Omental fat pad (tissue), 4 donors: ENCODE data around the gene PDE4D. TPM values are rescaled to one million over a fixed set of nuclear protein-coding genes. Genes with fewer than 3 reads are reported as not detected.

Experiments
- ATAC-seq: fragments of 150-250 bp; one replicate; pipeline ENCODE4 v1.9.1; 2016; ENCODE audit warnings: mild to moderate bottlenecking, moderate library complexity; ENCODE audit not compliant: low FRiP score
- DNase-seq: peaks from one replicate; pipeline ENCODE4 v3.0.0-alpha.2; 2019; ENCODE audit warnings: low spot score
- total RNA-seq, 4 donors: library from RNA; depleted of rRNA; stranded (reverse); fragments of >200 nt; gene quantifications; one replicate each; pipeline ENCODE4 v1.1.0, GENCODE V29; 2016
- TF ChIP-seq, protein P1 (sequence below), 3 donors: fragments of 450-650 bp; IDR thresholded peaks; one replicate each; pipeline ENCODE4 v1.5.1; 2016 to 2017; ENCODE audit warnings: antibody characterized with exemption in 3 of 3, mild to moderate bottlenecking in 3 of 3, moderate library complexity in 2 of 3

PDE4D gene
- total RNA-seq, 4 donors from 2014 or later, result 32.5 to 94.8 (median 43.2) TPM

DNA sequence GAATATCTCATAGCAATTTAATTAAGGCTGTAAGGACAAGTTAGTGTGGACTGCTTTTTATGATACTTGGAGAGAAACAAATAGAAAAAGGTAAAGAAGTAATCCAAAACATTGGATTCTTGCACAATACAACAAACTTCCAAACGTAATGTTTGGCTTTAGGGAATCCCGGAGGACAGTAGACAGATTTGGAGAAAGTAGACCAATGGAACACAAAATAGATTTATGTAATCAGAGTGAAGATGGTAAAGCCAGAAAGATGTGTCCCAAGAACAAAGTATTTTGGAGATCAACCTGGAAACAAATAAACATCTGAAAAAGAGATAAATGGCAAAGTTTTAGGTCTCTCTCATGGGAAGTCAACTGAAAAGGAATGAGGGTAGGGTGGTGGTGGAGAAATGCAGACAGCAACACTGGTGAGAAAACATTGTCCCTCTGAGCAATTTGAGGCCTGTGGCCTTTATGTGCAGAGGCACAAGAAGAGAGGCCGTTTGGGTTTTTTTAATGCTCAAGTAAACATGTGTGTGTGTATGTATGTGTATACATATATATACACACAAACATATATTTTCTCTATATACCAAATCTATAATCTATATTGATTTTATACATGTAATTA lies 620.6 kb downstream of the PDE4D start:
- ATAC-seq (no peak), DNase-seq (no peak)
- TF ChIP-seq, protein P1, sequence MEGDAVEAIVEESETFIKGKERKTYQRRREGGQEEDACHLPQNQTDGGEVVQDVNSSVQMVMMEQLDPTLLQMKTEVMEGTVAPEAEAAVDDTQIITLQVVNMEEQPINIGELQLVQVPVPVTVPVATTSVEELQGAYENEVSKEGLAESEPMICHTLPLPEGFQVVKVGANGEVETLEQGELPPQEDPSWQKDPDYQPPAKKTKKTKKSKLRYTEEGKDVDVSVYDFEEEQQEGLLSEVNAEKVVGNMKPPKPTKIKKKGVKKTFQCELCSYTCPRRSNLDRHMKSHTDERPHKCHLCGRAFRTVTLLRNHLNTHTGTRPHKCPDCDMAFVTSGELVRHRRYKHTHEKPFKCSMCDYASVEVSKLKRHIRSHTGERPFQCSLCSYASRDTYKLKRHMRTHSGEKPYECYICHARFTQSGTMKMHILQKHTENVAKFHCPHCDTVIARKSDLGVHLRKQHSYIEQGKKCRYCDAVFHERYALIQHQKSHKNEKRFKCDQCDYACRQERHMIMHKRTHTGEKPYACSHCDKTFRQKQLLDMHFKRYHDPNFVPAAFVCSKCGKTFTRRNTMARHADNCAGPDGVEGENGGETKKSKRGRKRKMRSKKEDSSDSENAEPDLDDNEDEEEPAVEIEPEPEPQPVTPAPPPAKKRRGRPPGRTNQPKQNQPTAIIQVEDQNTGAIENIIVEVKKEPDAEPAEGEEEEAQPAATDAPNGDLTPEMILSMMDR (IDR thresholded peaks at IDR 0.05), result no peak

DNA sequence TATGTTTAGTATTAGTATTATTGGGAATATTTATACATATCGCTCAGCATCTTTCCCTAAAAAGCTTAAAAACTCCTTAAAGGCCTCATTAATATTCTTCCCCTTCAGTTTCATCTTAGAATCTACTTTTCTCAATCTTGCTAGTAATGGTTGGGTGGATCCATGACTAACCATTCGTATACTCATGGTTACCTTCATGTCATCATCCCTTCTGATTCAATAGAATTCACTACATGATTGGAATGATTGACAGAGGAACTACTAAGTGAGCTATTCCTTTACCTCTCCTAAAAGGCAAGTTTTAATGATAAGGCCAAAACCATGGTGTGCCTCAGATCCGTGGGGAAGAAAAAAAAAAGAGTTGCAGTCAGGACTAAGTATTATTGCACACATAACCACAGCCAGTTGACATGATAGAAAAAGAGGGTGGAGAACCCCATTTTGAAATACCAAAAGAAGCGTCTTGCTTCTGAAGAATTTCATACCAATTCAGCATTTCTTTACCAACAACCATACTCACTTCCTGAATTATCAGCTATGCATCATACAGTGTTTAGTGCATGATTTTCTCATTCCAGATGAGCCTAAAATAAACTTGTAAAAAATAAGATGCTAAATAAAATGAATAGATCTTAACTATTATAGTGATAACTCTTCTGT lies 624.6 kb downstream of the PDE4D start:
- TF ChIP-seq, protein P1 (IDR thresholded peaks at IDR 0.05), result no peak
- ATAC-seq, result no peak
- DNase-seq, result no peak

DNA sequence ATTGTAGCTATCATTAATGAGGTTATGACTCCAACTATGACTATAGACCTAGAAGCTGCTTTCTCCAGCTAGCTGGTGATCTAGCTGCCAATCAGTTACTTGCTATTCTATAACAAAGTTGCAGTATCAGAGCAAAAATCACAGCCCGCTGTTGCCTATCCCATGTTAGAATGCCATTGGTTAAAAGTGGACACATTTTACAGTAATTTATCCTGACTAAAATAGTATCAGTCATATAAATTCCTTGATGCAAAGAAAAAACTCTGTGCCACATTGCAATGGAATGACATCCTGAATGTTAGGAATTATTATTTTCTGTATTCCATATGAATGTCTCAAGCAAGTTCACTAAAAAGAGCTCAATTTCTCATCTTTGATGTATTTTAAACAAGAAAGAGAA lies 626.5 kb downstream of the PDE4D start:
- ATAC-seq (no peak), DNase-seq (no peak)
- TF ChIP-seq, protein P1 (IDR thresholded peaks at IDR 0.05), result no peak

DNA sequence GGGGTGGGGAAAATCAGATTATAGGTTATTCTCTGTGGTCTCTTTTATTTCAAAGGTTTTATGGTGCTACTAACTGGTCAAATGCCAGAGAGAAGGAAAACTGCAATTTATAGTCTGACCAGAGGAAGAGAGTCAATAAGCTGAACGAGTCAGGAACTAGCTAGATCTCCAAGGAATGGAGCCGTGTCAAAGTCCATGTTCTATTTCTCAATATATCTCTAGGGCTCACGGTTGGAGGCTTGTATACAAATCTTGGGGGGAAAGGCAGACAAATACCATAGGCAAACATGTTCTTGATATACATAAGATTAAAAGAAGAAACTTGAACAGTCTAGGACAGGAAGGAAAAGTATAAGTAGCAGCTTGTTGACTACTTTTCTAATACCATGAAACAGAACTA lies 627.1 kb downstream of the PDE4D start:
- ATAC-seq (no peak), DNase-seq (no peak)
- TF ChIP-seq, protein P1 (IDR thresholded peaks at IDR 0.05), result no peak

DNA sequence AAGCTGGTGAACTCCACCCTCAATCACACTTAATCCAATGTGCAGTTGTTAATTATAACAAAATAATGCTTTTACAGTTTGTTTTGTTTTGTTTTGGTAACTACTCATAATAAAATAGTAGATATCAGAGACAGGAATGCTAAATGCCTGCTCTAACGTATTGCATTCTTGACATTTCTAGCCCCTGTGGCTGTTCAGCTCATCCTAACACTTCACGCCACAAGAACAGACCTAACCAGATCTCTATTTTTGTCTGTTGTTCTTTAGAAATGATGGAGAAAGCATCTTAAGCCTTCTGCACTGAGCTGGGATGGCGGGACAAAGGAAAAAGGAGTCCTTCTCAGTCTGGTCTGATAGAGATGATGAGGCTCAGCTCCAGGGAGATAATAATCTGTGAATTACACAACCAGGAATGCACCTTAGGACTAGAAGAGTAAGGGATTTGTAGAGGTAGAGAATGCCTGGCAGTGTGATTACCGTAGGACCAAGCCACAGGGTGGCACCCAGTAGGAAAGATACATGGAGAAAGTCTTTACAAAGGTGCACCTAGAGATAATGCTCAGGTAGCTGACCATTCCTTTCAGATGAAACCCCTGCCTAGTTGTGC lies 628.8 kb downstream of the PDE4D start:
- no peak for ATAC-seq
- TF ChIP-seq, protein P1 (IDR thresholded peaks at IDR 0.05), result no peak
- DNase-seq, result no peak

DNA sequence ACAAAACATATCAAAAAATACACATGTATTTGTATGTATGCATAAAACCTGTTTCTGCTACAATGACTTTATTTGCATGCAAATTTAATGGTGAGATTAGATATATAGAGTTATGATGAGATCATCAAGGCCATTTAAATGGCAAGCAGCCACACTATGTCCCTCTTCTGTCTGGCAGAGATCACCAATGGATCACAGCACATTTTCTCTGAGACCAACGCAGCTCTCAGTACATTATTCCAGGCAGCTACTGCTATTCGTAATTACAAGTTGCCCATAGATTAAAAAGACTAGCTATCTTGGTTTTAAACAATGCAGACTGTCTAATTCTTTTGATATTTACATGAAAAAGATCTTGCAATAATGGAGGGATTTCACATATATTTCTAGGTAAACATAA lies 629.5 kb downstream of the PDE4D start:
- DNase-seq, result no peak
- TF ChIP-seq, protein P1 (IDR thresholded peaks at IDR 0.05), result no peak
- no peak for ATAC-seq

DNA sequence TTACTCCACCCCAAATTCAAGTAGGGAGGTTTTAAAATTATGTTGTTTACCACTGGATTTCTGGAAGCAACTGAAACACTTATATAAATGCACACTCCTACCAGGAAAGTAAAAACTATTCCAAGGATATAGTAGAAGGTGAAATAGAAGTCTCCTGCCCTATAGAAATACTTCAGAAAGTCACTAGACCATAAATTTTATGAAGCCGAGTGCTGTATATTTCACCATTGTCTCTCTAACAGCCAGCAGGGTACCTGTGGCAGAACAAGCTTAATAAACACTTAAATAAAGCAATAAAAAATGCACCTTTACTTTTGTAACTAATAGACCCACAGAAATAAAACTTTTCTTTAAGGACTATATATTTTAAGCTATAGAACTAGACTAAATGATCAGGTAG lies 631.6 kb downstream of the PDE4D start:
- DNase-seq (no peak), ATAC-seq (no peak)
- TF ChIP-seq, protein P1 (IDR thresholded peaks at IDR 0.05), result no peak
